Natural killer cell treated with Interleukin-12 subunit alpha and Interleukin-12 subunit beta and Interleukin-15 and Interleukin-18, amount 100 ng/mL, for 72 hours (primary cell): Measurements from ENCODE around the gene SLC45A2. TPM values are rescaled to one million over a fixed set of nuclear protein-coding genes. Genes with fewer than 3 reads are reported as not detected.
"Not testable (repeated sequence)": the region's sequence is repeated elsewhere in the genome, so short reads cannot be mapped to it uniquely, and the experiment has no call there.

Source experiments
- ATAC-seq, 2 donors: fragments of 150-1000 bp; cut with Tn5 transposase in 1 of 2; sonication (Bioruptor Pico), chemical (Tn5 transposase) in 1 of 2; 2 replicates each; pipeline ENCODE4 v1.10.0; 2021
- DNase-seq: peaks from one replicate; pipeline ENCODE4 v3.0.0; 2022; ENCODE audit warnings: low spot score
- H3K27ac Mint-ChIP-seq, 2 donors: 1 replicate in 1 of 2; 2 replicates in 1 of 2; pipeline ENCODE4 v1.8.0; 2022; ENCODE audit warnings: mixed read lengths in 2 of 2, mild to moderate bottlenecking in 1 of 2, moderate library complexity in 1 of 2
- H3K27me3 Mint-ChIP-seq, 2 donors: 1 replicate in 1 of 2; 2 replicates in 1 of 2; pipeline ENCODE4 v1.8.0; 2022; ENCODE audit warnings: mixed read lengths in 2 of 2
- H3K36me3 Mint-ChIP-seq: one replicate; pipeline ENCODE4 v1.8.0; 2022; ENCODE audit warnings: mixed read lengths
- H3K4me1 Mint-ChIP-seq, 2 donors: 1 replicate in 1 of 2; 2 replicates in 1 of 2; pipeline ENCODE4 v1.8.0; 2022; ENCODE audit warnings: low read depth in 2 of 2, mixed read lengths in 2 of 2, mild to moderate bottlenecking in 1 of 2
- H3K4me3 Mint-ChIP-seq: one replicate; pipeline ENCODE4 v1.8.0; 2022; ENCODE audit warnings: mixed read lengths
- H3K9me3 Mint-ChIP-seq: 2 replicates; pipeline ENCODE4 v1.8.0; 2022; ENCODE audit warnings: mixed read lengths
- total RNA-seq, 2 donors: library from RNA; stranded (reverse); gene quantifications; one replicate each; pipeline ENCODE4 v1.2.3, GENCODE V29; 2022

SLC45A2 gene
- total RNA-seq, 2 donors from 2014 or later, result 0.56 TPM; not detected in 1

- no peak overlapping the region for H3K27ac Mint-ChIP-seq
- peaks cover 4% of the 10 kb centered on the region for H3K9me3 Mint-ChIP-seq
- peaks cover 0 to 2% of the 10 kb centered on the region in 2 donors for H3K4me1 Mint-ChIP-seq
- DNase-seq (no peak), ATAC-seq (no peak)
- H3K27me3 Mint-ChIP-seq, result no peaks in the 10 kb centered on the region
- no peaks in the 10 kb centered on the region for H3K36me3 Mint-ChIP-seq
- no peak overlapping the region for H3K4me3 Mint-ChIP-seq
These were observed 30.1 kb upstream of the SLC45A2 start for GRCh38 chr5:34014626-34015025.

- Mint-ChIP-seq H3K27ac (no peak overlapping the region), H3K4me3 (no peak overlapping the region), H3K4me1 (peaks cover 8 to 13% of the 10 kb centered on the region in 2 donors), H3K27me3 (no peaks in the 10 kb centered on the region), H3K36me3 (no peaks in the 10 kb centered on the region), H3K9me3 (peaks cover 4% of the 10 kb centered on the region)
- no peak for DNase-seq
- no peak for ATAC-seq
These were observed 29.1 kb upstream of the SLC45A2 start for GRCh38 chr5:34013547-34013946.

- Mint-ChIP-seq H3K27ac (no peak overlapping the region), H3K4me1 (peaks cover 8 to 17% of the 10 kb centered on the region in 2 donors), H3K9me3 (peaks cover 4% of the 10 kb centered on the region), H3K27me3 (no peaks in the 10 kb centered on the region), H3K4me3 (no peak overlapping the region), H3K36me3 (no peaks in the 10 kb centered on the region)
- ATAC-seq, result no peak
- DNase-seq, result no peak
These were observed 28.3 kb upstream of the SLC45A2 start for GRCh38 chr5:34012791-34013190.

- no peak overlapping the region for H3K4me3 Mint-ChIP-seq
These were observed 27.0 kb upstream of the SLC45A2 start for GRCh38 chr5:34011536-34011935.

GRCh38 chr5:34010146-34010545, 25.7 kb upstream of the SLC45A2 start:
- not testable (repeated sequence) for H3K9me3 Mint-ChIP-seq, H3K27me3 Mint-ChIP-seq, ATAC-seq, H3K36me3 Mint-ChIP-seq, H3K4me3 Mint-ChIP-seq, H3K27ac Mint-ChIP-seq, DNase-seq
- peaks cover 15 to 33% of the 10 kb centered on the region in 2 donors for H3K4me1 Mint-ChIP-seq

More at GRCh38 chr5:34011536-34011935, 27.0 kb upstream of the SLC45A2 start:
- ATAC-seq (no peak), DNase-seq (no peak)
- Mint-ChIP-seq H3K27me3 (no peaks in the 10 kb centered on the region), H3K27ac (no peak overlapping the region), H3K9me3 (peaks cover 4% of the 10 kb centered on the region), H3K36me3 (peaks cover 5% of the 10 kb centered on the region), H3K4me1 (peaks cover 15 to 26% of the 10 kb centered on the region in 2 donors)

- Mint-ChIP-seq H3K4me3 (no peak overlapping the region), H3K4me1 (peaks cover 15 to 33% of the 10 kb centered on the region in 2 donors), H3K27me3 (no peaks in the 10 kb centered on the region), H3K36me3 (peaks cover 9% of the 10 kb centered on the region), H3K9me3 (peaks cover 4% of the 10 kb centered on the region), H3K27ac (peak overlapping the region; percentile 85 to 94)
- DNase-seq, result no peak
- ATAC-seq, result no peak
These were observed 25.1 kb upstream of the SLC45A2 start for GRCh38 chr5:34009610-34010009.

- ATAC-seq, result no peak
- no peak for DNase-seq
- Mint-ChIP-seq H3K4me1 (peaks cover 15 to 33% of the 10 kb centered on the region in 2 donors), H3K9me3 (peaks cover 3% of the 10 kb centered on the region), H3K27ac (peak overlapping the region; percentile 85 to 94), H3K27me3 (no peaks in the 10 kb centered on the region), H3K36me3 (peaks cover 12% of the 10 kb centered on the region), H3K4me3 (peak overlapping the region; percentile 97)
These were observed 24.3 kb upstream of the SLC45A2 start for GRCh38 chr5:34008802-34009201.

- H3K27me3 Mint-ChIP-seq, result no peaks in the 10 kb centered on the region
- peaks cover 15% of the 10 kb centered on the region for H3K36me3 Mint-ChIP-seq
These were observed 23.4 kb upstream of the SLC45A2 start, which contains the start of gene AMACR for GRCh38 chr5:34007621-34008600. AMACR (minus strand) TSS chr5:34008050; CDS start chr5:34008019, 31 bp downstream.

GRCh38 chr5:34007201-34007620, 22.7 kb upstream of the SLC45A2 start:
- Mint-ChIP-seq H3K4me1 (peaks cover 15 to 33% of the 10 kb centered on the region in 2 donors), H3K36me3 (peaks cover 15% of the 10 kb centered on the region), H3K27me3 (no peaks in the 10 kb centered on the region), H3K4me3 (peak overlapping the region; percentile 97), H3K27ac (peak overlapping the region; percentile 85 to 94), H3K9me3 (no peaks in the 10 kb centered on the region)
- ATAC-seq (no peak), DNase-seq (no peak)

More at GRCh38 chr5:34007621-34008600, 23.4 kb upstream of the SLC45A2 start, which contains the start of gene AMACR:
- DNase-seq, result peak; percentile 95
- Mint-ChIP-seq H3K4me1 (peaks cover 15 to 33% of the 10 kb centered on the region in 2 donors), H3K27ac (peak within 1 kb of the TSS; percentile 85 to 94), H3K4me3 (peak within 1 kb of the TSS; percentile 97), H3K9me3 (no peaks in the 10 kb centered on the region)
- ATAC-seq, result peak; percentile 95 to 97

- ATAC-seq (no peak), DNase-seq (no peak)
- Mint-ChIP-seq H3K4me1 (peaks cover 15 to 33% of the 10 kb centered on the region in 2 donors), H3K4me3 (peak overlapping the region; percentile 8), H3K9me3 (no peaks in the 10 kb centered on the region), H3K36me3 (peaks cover 15% of the 10 kb centered on the region), H3K27me3 (no peaks in the 10 kb centered on the region), H3K27ac (no peak overlapping the region)
These were observed 21.2 kb upstream of the SLC45A2 start for GRCh38 chr5:34005681-34006080.

- DNase-seq (no peak), ATAC-seq (no peak)
- no peaks in the 10 kb centered on the region for H3K27me3 Mint-ChIP-seq
- no peak overlapping the region for H3K27ac Mint-ChIP-seq
- peaks cover 15 to 33% of the 10 kb centered on the region in 2 donors for H3K4me1 Mint-ChIP-seq
- peaks cover 15% of the 10 kb centered on the region for H3K36me3 Mint-ChIP-seq
- H3K4me3 Mint-ChIP-seq, result no peak overlapping the region
- H3K9me3 Mint-ChIP-seq, result no peaks in the 10 kb centered on the region
These were observed 20.7 kb upstream of the SLC45A2 start for GRCh38 chr5:34005211-34005610.

- H3K36me3 Mint-ChIP-seq, result peaks cover 15% of the 10 kb centered on the region
- H3K9me3 Mint-ChIP-seq, result no peaks in the 10 kb centered on the region
- no peak overlapping the region for H3K27ac Mint-ChIP-seq
- ATAC-seq (no peak), DNase-seq (no peak)
- H3K4me1 Mint-ChIP-seq, result peaks cover 11 to 23% of the 10 kb centered on the region in 2 donors
- no peak overlapping the region for H3K4me3 Mint-ChIP-seq
- H3K27me3 Mint-ChIP-seq, result no peaks in the 10 kb centered on the region
These were observed 19.4 kb upstream of the SLC45A2 start for GRCh38 chr5:34003941-34004340.

- no peaks in the 10 kb centered on the region for H3K27me3 Mint-ChIP-seq
- no peaks in the 10 kb centered on the region for H3K9me3 Mint-ChIP-seq
- peaks cover 15% of the 10 kb centered on the region for H3K36me3 Mint-ChIP-seq
- ATAC-seq, result no peak
- no peak overlapping the region for H3K27ac Mint-ChIP-seq
- H3K4me1 Mint-ChIP-seq, result peaks cover 8 to 15% of the 10 kb centered on the region in 2 donors
- DNase-seq, result no peak
- H3K4me3 Mint-ChIP-seq, result no peak overlapping the region
These were observed 18.3 kb upstream of the SLC45A2 start for GRCh38 chr5:34002629-34003328.
